GM13976 (cell line): ENCODE data around the gene TBCK.

Experiments used
- DNase-seq: peaks from one replicate; pipeline ENCODE4 v3.0.0; 2012; ENCODE audit warnings: low spot score
- CTCF ChIP-seq: IDR thresholded peaks from 2 replicates; pipeline ENCODE4 v1.5.1; 2012; ENCODE audit warnings: borderline replicate concordance, mild to moderate bottlenecking; ENCODE audit not compliant: insufficient read depth; ENCODE audit errors: extremely low read depth, missing control alignments, control extremely low read depth
- in situ Hi-C: fragments of 300-500 bp; cut with MboI; formaldehyde crosslinking; loops from one replicate; pipeline ENCODE4 v1.12.0; 2022; ENCODE audit warnings: low sequenced_read_pairs, mixed read lengths, inconsistent platforms; ENCODE audit not compliant: unreplicated experiment

TBCK gene

GRCh38 chr4:106339431-106339830 lies 23.4 kb upstream of the TBCK start:
- in situ Hi-C loops, result no loop called here
- TF ChIP-seq CTCF, result no peak
- DNase-seq, result no peak

- TF ChIP-seq CTCF, result no peak
- in situ Hi-C loops, result no loop called here
- no peak for DNase-seq
Observed at GRCh38 chr4:106338671-106339070, 22.7 kb upstream of the TBCK start.

GRCh38 chr4:106337916-106338315 lies 21.9 kb upstream of the TBCK start:
- TF ChIP-seq CTCF, result no peak
- in situ Hi-C loops, result no loop called here
- DNase-seq, result no peak

- no peak for TF ChIP-seq CTCF
- DNase-seq, result no peak
- in situ Hi-C loops, result no loop called here
Observed at GRCh38 chr4:106336618-106337017, 20.6 kb upstream of the TBCK start.

- in situ Hi-C loops, result no loop called here
- DNase-seq, result no peak
- TF ChIP-seq CTCF, result no peak
Observed at GRCh38 chr4:106334741-106335470, 18.9 kb upstream of the TBCK start.

- in situ Hi-C loops, result no loop called here
- no peak for DNase-seq
- TF ChIP-seq CTCF, result no peak
Observed at GRCh38 chr4:106333186-106333585, 17.2 kb upstream of the TBCK start.
